Breast epithelium (tissue), 3 donors: ENCODE measurements around the gene NUP37.

ENCODE experiments used
- POLR2A ChIP-seq: fragments of 450-650 bp; IDR thresholded peaks from one replicate; pipeline ENCODE4 v1.6.1; 2016; ENCODE audit warnings: antibody characterized with exemption, mild to moderate bottlenecking, moderate library complexity
- POLR2AphosphoS5 ChIP-seq, 3 donors: sonication (generic); formaldehyde crosslinking; IDR thresholded peaks; one replicate each; pipeline ENCODE4 v1.6.1; 2017; ENCODE audit warnings: antibody characterized with exemption in 3 of 3
- TF ChIP-seq, protein P1 (sequence below), 3 donors: fragments of 450-650 bp; IDR thresholded peaks; one replicate each; pipeline ENCODE4 v1.5.1; 2016 to 2017; ENCODE audit warnings: antibody characterized with exemption in 3 of 3, mild to moderate bottlenecking in 3 of 3, moderate library complexity in 3 of 3

DNA sequence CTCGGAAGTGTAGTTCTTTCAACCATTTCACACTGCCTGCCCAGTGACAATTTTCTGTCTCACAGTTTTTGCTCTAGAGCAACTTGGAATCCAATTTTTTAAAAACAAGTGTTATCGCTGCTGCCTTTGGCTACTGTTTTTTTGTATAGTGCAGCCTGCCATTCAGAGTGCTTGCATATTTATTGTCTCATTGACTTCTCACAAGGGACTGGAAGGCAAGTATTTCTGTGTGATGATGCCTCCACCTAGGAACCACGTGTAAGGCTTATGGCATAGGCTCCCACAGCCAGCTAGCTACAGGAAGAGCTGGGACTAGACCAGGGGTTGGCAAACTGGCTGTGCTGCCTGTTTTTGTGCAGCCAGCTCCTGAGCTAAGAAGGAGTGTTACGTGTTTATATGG is 972 bp upstream of the NUP37 start:
- TF ChIP-seq POLR2AphosphoS5 (IDR thresholded peaks at IDR 0.05) (no peak), POLR2A (no peak)
- TF ChIP-seq, protein P1, sequence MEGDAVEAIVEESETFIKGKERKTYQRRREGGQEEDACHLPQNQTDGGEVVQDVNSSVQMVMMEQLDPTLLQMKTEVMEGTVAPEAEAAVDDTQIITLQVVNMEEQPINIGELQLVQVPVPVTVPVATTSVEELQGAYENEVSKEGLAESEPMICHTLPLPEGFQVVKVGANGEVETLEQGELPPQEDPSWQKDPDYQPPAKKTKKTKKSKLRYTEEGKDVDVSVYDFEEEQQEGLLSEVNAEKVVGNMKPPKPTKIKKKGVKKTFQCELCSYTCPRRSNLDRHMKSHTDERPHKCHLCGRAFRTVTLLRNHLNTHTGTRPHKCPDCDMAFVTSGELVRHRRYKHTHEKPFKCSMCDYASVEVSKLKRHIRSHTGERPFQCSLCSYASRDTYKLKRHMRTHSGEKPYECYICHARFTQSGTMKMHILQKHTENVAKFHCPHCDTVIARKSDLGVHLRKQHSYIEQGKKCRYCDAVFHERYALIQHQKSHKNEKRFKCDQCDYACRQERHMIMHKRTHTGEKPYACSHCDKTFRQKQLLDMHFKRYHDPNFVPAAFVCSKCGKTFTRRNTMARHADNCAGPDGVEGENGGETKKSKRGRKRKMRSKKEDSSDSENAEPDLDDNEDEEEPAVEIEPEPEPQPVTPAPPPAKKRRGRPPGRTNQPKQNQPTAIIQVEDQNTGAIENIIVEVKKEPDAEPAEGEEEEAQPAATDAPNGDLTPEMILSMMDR (IDR thresholded peaks at IDR 0.05) = no peak
